MM.1S (cell line): Measurements from ENCODE around the gene CDH4.

Experiments
- EZH2 ChIP-seq: fragments of 300-600 bp; sonication (generic); optimal IDR thresholded peaks from 2 replicates; pipeline ENCODE3; 2017; ENCODE audit warnings: low read depth, mild to moderate bottlenecking, antibody characterized with exemption, low read length, mixed read lengths
- EZH2phosphoT487 ChIP-seq: fragments of 300-600 bp; sonication (generic); IDR thresholded peaks from 2 replicates; pipeline ENCODE4 v1.6.1; 2018; ENCODE audit warnings: antibody characterized with exemption, low read length
- TF ChIP-seq, protein P1 (sequence below): fragments of 300-600 bp; sonication (generic); IDR thresholded peaks from 2 replicates; pipeline ENCODE4 v1.5.1; 2016; ENCODE audit warnings: antibody characterized with exemption, low read length, mixed read lengths

DNA sequence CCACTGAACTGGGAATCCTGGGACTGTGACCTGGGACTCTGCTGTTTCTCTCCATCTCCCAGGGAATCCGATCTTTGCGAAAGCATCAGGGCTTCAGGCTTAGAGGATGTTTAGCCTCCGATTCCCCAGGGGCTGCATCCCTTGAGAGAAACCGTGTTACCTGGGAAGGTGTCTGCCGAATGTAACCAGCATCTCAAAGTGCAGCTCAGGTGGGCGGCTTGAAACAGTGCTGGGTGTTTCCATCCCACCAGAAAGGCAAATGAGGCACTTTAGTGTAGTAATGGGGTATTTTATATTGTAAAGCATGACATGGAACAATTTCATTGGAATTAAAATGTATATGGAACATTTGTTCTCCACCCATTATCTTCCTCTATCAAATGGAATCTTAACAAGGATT is 15.2 kb downstream of the CDH4 start:
- TF ChIP-seq, protein P1, sequence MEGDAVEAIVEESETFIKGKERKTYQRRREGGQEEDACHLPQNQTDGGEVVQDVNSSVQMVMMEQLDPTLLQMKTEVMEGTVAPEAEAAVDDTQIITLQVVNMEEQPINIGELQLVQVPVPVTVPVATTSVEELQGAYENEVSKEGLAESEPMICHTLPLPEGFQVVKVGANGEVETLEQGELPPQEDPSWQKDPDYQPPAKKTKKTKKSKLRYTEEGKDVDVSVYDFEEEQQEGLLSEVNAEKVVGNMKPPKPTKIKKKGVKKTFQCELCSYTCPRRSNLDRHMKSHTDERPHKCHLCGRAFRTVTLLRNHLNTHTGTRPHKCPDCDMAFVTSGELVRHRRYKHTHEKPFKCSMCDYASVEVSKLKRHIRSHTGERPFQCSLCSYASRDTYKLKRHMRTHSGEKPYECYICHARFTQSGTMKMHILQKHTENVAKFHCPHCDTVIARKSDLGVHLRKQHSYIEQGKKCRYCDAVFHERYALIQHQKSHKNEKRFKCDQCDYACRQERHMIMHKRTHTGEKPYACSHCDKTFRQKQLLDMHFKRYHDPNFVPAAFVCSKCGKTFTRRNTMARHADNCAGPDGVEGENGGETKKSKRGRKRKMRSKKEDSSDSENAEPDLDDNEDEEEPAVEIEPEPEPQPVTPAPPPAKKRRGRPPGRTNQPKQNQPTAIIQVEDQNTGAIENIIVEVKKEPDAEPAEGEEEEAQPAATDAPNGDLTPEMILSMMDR = no peak
- TF ChIP-seq EZH2 (no peak), EZH2phosphoT487 (no peak)
